HepG2 (cell line): ENCODE results near the gene BIN1. TPM values are rescaled to one million over a fixed set of nuclear protein-coding genes. Genes with fewer than 3 reads are reported as not detected.

Experiments
- ATAC-seq: fragments of 200-7000 bp; cut with Tn5 transposase; 3 replicates; pipeline ENCODE4 v1.9.1; 2020; ENCODE audit warnings: mild to moderate bottlenecking, moderate library complexity
- BruUV-seq: library from RNA; stranded (reverse); fragments of 400-500 nt; replicated peaks from 2 replicates; lab custom pipeline; 2021; lab: Mats Ljungman, UMichigan
- CTCF ChIA-PET: fragments of 300-600 bp; formaldehyde crosslinking; extraction: SDS; loops from one replicate; lab custom pipeline; 2021; ENCODE audit warnings: low total read pairs, inconsistent platforms, low intra/inter-chr PET ratio; lab: Yijun Ruan, JAX
- POLR2A ChIA-PET: fragments of 350-600 bp; sonication (Branson Sonifier 250); formaldehyde crosslinking; loops from one replicate; lab custom pipeline; 2020; ENCODE audit warnings: antibody characterized with exemption, inconsistent platforms; lab: Yijun Ruan, JAX
- DNase-seq: peaks from one replicate; pipeline ENCODE4 v3.0.0-alpha.2; 2015; ENCODE audit warnings: low spot score
- FAIRE-seq: peaks from 3 replicates; lab custom pipeline; 2011; peaks lifted over from hg19 to GRCh38; lab: Jason Lieb, UNC
- H2AFZ ChIP-seq: one replicate; pipeline ENCODE4 v1.6.1; 2011; ENCODE audit warnings: low read length, inconsistent platforms
- H3K27ac ChIP-seq: fragments of 300-600 bp; 3 replicates; pipeline ENCODE4 v1.8.0; 2011; ENCODE audit warnings: mixed run types, mild to moderate bottlenecking, mixed read lengths, low read length, inconsistent platforms; ENCODE audit not compliant: insufficient read depth; ENCODE audit errors: extremely low read length
- H3K27me3 ChIP-seq, 2 experiments: fragments of 200-600 bp in 1 of 2; 2 replicates in 1 of 2; 3 replicates in 1 of 2; pipeline versions ENCODE4 v1.6.0 to v1.8.0; 2011; ENCODE audit warnings: low read length in 2 of 2, mild to moderate bottlenecking in 2 of 2, moderate library complexity in 2 of 2, inconsistent platforms in 1 of 2; ENCODE audit not compliant: insufficient read depth in 2 of 2, control insufficient read depth in 1 of 2
- H3K36me3 ChIP-seq, 2 experiments: fragments of 200-600 bp in 1 of 2; replicated peaks in 1 of 2; 2 replicates in 1 of 2; 3 replicates in 1 of 2; pipeline versions ENCODE4 v1.5.1 to v1.8.0; 2011; ENCODE audit warnings: low read length in 2 of 2, inconsistent platforms in 1 of 2; ENCODE audit not compliant: insufficient read depth in 2 of 2, control insufficient read depth in 1 of 2
- H3K4me1 ChIP-seq: 2 replicates; pipeline ENCODE4 v1.5.1; 2012; ENCODE audit warnings: low read length, inconsistent platforms; ENCODE audit not compliant: insufficient read depth
- H3K4me2 ChIP-seq: 2 replicates; pipeline ENCODE4 v1.6.0; 2011; ENCODE audit warnings: low read depth, low read length, inconsistent platforms
- H3K4me3 ChIP-seq, 3 experiments: fragments of 200-600 bp in 1 of 3; sonication (generic), shearing (Covaris generic) in 1 of 3; replicated peaks in 1 of 3; 2 replicates each; pipeline ENCODE4 v1.5.1; 2011 to 2016; ENCODE audit warnings: low read length in 3 of 3, inconsistent platforms in 2 of 3, low read depth in 2 of 3, mild to moderate bottlenecking in 2 of 3, control low read depth in 1 of 3, mixed read lengths in 1 of 3; ENCODE audit not compliant: insufficient read depth in 1 of 3
- H3K79me2 ChIP-seq: one replicate; pipeline ENCODE4 v1.6.1; 2011; ENCODE audit warnings: low read length, inconsistent platforms; ENCODE audit not compliant: insufficient read depth
- H3K9ac ChIP-seq: 2 replicates; pipeline ENCODE4 v1.6.0; 2011; ENCODE audit warnings: mild to moderate bottlenecking, low read depth, low read length, inconsistent platforms; ENCODE audit not compliant: insufficient read depth
- H3K9me3 ChIP-seq: 2 replicates; pipeline ENCODE4 v1.5.1; 2012; ENCODE audit warnings: mild to moderate bottlenecking, low read length
- H4K20me1 ChIP-seq: 2 replicates; pipeline ENCODE4 v1.6.0; 2011; ENCODE audit warnings: inconsistent platforms, mild to moderate bottlenecking, low read length, moderate library complexity; ENCODE audit not compliant: insufficient read depth
- CCAR2 ChIP-seq: fragments of 200-400 bp; formaldehyde crosslinking; optimal IDR thresholded peaks from 2 replicates; pipeline ENCODE3; 2018; ENCODE audit warnings: low read depth, mild to moderate bottlenecking, low read length, moderate library complexity
- FOXM1 ChIP-seq: sonication (generic); formaldehyde crosslinking; IDR thresholded peaks from 2 replicates; pipeline ENCODE4 v1.5.0; 2020; ENCODE audit warnings: missing genetic modification reagents
- MBNL3 ChIP-seq: fragments of 250-450 bp; sonication (Bioruptor Pico); conservative IDR thresholded peaks from 2 replicates; pipeline ENCODE4 v1.8.0; 2022; ENCODE audit warnings: mild to moderate bottlenecking, inconsistent platforms
- MED13 ChIP-seq: sonication (generic); formaldehyde crosslinking; IDR thresholded peaks from 2 replicates; pipeline ENCODE4 v1.5.0; 2020; ENCODE audit warnings: missing genetic modification reagents
- RBAK ChIP-seq: sonication (generic); formaldehyde crosslinking; IDR thresholded peaks from 2 replicates; pipeline ENCODE4 v1.5.1; 2020; ENCODE audit warnings: mild to moderate bottlenecking, missing genetic modification reagents
- RBM39 ChIP-seq: fragments of 200-400 bp; formaldehyde crosslinking; IDR thresholded peaks from one replicate; pipeline ENCODE4 v1.6.1; 2018; ENCODE audit warnings: antibody characterized with exemption, mild to moderate bottlenecking, low read depth, low read length; ENCODE audit not compliant: poor library complexity, severe bottlenecking
- RNF2 ChIP-seq: fragments of 450-650 bp; conservative IDR thresholded peaks from 2 replicates; pipeline ENCODE4 v1.6.1; 2016; ENCODE audit warnings: low read depth
- WGBS: methylation state at CpG from one replicate; pipeline ENCODE4 v1.1.6; 2017; ENCODE audit warnings: low lambda C conversion rate; 5-methylcytosine and 5-hydroxymethylcytosine counted together
- in situ Hi-C: cut with HindIII; loops from 2 replicates; pipeline ENCODE4 v1.10.0; 2017; ENCODE audit warnings: low pct_unique_long_range_greater_than_20kb; ENCODE audit not compliant: extremely low pct_ligation_motif_present
- intact Hi-C: fragments of 100-400 bp; cut with micrococcal nuclease; formaldehyde crosslinking; loops from one replicate; pipeline ENCODE4 v1.10.0; 2022; ENCODE audit not compliant: unreplicated experiment
- polyA plus RNA-seq, 8 experiments: library from polyadenylated mRNA; depleted of rRNA in 3 of 8; stranded (reverse) in 7 of 8; unstranded in 1 of 8; fragments of >200 nt; fragmentation: Illumina TruSeq in 4 of 8; extraction: Trizol in 4 of 8; gene quantifications; 2 replicates each; pipeline versions ENCODE4 v1.2.1 to v1.2.3, GENCODE V29; 2011 to 2016; ENCODE audit warnings: low read depth in 4 of 8, missing spikeins in 1 of 8, mixed read lengths in 1 of 8; ENCODE audit not compliant: insufficient read depth in 1 of 8
- total RNA-seq, 5 experiments: library from RNA; depleted of rRNA; stranded (reverse); fragments of >200 nt; fragmentation: Illumina TruSeq; extraction: Trizol; gene quantifications; 2 replicates each; pipeline ENCODE4 v1.2.3, GENCODE V29; 2016; ENCODE audit warnings: low read depth in 1 of 5
- TF ChIP-seq, protein P1 (sequence below): sonication (generic); formaldehyde crosslinking; IDR thresholded peaks from 2 replicates; pipeline ENCODE4 v1.4.0; 2020; ENCODE audit warnings: mild to moderate bottlenecking, low read depth, missing genetic modification reagents
- TF ChIP-seq, protein P2 (sequence below): sonication (generic); formaldehyde crosslinking; IDR thresholded peaks from 2 replicates; pipeline ENCODE4 v1.4.0; 2020; ENCODE audit warnings: missing genetic modification reagents

BIN1 gene
- total and polyA plus RNA-seq, 2 of the 13 experiments (the other 11 are each of a cell fraction or from before 2014, with no cell fraction given), result 0.93 to 1.2 TPM

DNA sequence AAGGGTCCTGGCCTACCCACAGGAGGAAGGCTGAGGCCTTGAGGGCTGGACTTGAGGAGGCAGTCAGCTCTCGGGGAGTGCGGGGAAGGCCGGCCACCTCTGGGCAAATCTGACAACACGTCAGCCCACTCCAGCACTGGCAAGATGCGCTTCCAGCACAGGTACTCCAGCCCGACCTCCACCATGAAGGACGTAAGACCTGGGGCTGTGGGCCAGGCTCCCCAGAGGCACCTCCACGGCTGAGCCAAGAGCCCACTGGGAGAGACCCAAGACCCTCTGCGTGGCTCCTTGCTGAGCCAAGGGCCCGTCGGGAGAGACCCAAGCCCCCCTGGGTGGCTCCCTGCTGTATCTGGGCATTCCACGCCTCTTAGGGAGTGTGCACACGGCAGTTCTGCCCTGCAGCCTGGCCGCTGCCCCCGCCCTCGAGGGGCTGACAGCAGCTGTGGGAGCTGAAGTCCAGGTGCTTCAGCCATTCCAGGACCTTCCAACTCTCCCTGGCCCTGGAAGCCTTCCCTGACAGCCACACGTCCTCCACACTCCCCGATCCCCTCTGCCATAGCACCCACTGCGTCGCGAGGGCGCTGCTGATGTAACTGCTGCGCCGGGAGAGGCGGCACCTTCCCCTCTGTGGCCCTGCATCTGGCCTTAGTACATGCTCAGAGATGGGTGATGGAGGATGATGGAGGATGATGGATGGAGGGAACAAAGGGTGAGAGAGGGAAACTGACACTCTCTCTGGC, 50.2 kb downstream of the BIN1 start:
- TF ChIP-seq, protein P1, sequence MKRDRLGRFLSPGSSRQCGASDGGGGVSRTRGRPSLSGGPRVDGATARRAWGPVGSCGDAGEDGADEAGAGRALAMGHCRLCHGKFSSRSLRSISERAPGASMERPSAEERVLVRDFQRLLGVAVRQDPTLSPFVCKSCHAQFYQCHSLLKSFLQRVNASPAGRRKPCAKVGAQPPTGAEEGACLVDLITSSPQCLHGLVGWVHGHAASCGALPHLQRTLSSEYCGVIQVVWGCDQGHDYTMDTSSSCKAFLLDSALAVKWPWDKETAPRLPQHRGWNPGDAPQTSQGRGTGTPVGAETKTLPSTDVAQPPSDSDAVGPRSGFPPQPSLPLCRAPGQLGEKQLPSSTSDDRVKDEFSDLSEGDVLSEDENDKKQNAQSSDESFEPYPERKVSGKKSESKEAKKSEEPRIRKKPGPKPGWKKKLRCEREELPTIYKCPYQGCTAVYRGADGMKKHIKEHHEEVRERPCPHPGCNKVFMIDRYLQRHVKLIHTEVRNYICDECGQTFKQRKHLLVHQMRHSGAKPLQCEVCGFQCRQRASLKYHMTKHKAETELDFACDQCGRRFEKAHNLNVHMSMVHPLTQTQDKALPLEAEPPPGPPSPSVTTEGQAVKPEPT, result no peak
- TF ChIP-seq CCAR2 (no peak), FOXM1 (CRISPR knock-in tag) (no peak), RBAK (CRISPR knock-in tag) (no peak), RBM39 (no peak), MBNL3 (CRISPR knock-in tag) (no peak), MED13 (CRISPR knock-in tag) (no peak), RNF2 (no peak)
- TF ChIP-seq, protein P2, sequence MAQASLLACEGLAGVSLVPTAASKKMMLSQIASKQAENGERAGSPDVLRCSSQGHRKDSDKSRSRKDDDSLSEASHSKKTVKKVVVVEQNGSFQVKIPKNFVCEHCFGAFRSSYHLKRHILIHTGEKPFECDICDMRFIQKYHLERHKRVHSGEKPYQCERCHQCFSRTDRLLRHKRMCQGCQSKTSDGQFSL (CRISPR knock-in tag), result no peak
- in situ Hi-C loops (no loop called here), intact Hi-C loops (no loop called here)
- Histone ChIP-seq H3K27ac (no peak overlapping the region), H3K79me2 (no peaks in the 10 kb centered on the region), H2AFZ (no peak overlapping the region), H4K20me1 (no peaks in the 10 kb centered on the region), H3K4me2 (no peak overlapping the region), H3K9me3 (no peaks in the 10 kb centered on the region), H3K27me3 (no peaks in the 10 kb centered on the region; a peak in 2 of 5 replicates), H3K4me1 (peaks cover 12% of the 10 kb centered on the region), H3K4me3 (no peak overlapping the region), H3K36me3 (no peaks in the 10 kb centered on the region), H3K9ac (no peak overlapping the region)
- CTCF ChIA-PET, result no interaction called here
- POLR2A ChIA-PET, result no interaction called here
- DNase-seq, result no peak
- ATAC-seq, result no peak
- 70% methylated on average over 14 of the region's 25 CpGs for WGBS
- no TSS peak for BruUV-seq
- no peak for FAIRE-seq
